Spleen (tissue), 7 donors: Measurements from ENCODE around the gene TNFRSF25.

Experiments
- CTCF ChIP-seq, 11 experiments: fragments of 200-600 bp in 7 of 11; fragments of 450-650 bp in 4 of 11; sonication (generic) in 4 of 11; IDR thresholded peaks in 8 of 11; conservative IDR thresholded peaks in 3 of 11; 1 replicate in 7 of 11; 2 replicates in 4 of 11; pipeline versions ENCODE4 v1.4.0 to v1.8.0; 2016 to 2021; ENCODE audit warnings: antibody characterized with exemption in 11 of 11, inconsistent platforms in 4 of 11, mild to moderate bottlenecking in 1 of 11
- POLR2A ChIP-seq, 3 donors: fragments of 450-650 bp; IDR thresholded peaks; one replicate each; pipeline ENCODE4 v1.5.1; 2017; ENCODE audit warnings: antibody characterized with exemption in 3 of 3, mild to moderate bottlenecking in 1 of 3
- donor health status: DM: no; HTN: no; CAD: no; lungs with moderate emphysema.
- donor health status: DM: no; HTN: no; CAD: no.
- donor health status: DM: no; HTN: no; CAD: no.

- TF ChIP-seq POLR2A (IDR thresholded peaks at IDR 0.05) (no peak), CTCF (IDR thresholded peaks at IDR 0.05 in 8 of 11, conservative IDR thresholded peaks at IDR 0.05 in 3 of 11) (no peak)
These were observed 41.9 kb downstream of the TNFRSF25 start for GRCh38 chr1:6424000-6424565.
